Thyroid gland (tissue), 4 donors: ENCODE data around the gene TMPRSS13.

Source experiments
- CTCF ChIP-seq, 6 experiments: fragments of 200-600 bp in 3 of 6; fragments of 450-650 bp in 3 of 6; sonication (generic) in 3 of 6; IDR thresholded peaks; one replicate each; pipeline ENCODE4 v1.5.1; 2016 to 2019; ENCODE audit warnings: antibody characterized with exemption in 6 of 6, mild to moderate bottlenecking in 2 of 6, inconsistent platforms in 1 of 6, moderate library complexity in 1 of 6
- POLR2A ChIP-seq, 2 donors: fragments of 450-650 bp; IDR thresholded peaks; one replicate each; pipeline ENCODE4 v1.6.1; 2017; ENCODE audit warnings: antibody characterized with exemption in 2 of 2, mild to moderate bottlenecking in 2 of 2, moderate library complexity in 1 of 2

- TF ChIP-seq POLR2A (IDR thresholded peaks at IDR 0.05) (no peak), CTCF (IDR thresholded peaks at IDR 0.05) (no peak)
Measured at GRCh38 chr11:117874253-117874909, 54.8 kb downstream of the TMPRSS13 start.
